IMR-90 (cell line): ENCODE results near the gene ANO2. TPM values are rescaled to one million over a fixed set of nuclear protein-coding genes. Genes with fewer than 3 reads are reported as not detected.

ENCODE experiments used
- ATAC-seq: fragments of 200-7000 bp; cut with Tn5 transposase; 2 replicates; pipeline ENCODE4 v1.9.1; 2020; ENCODE audit warnings: low read depth, mild to moderate bottlenecking, moderate library complexity
- BruUV-seq: library from RNA; stranded (reverse); fragments of 400-500 nt; replicated peaks from 2 replicates; lab custom pipeline; 2021; lab: Mats Ljungman, UMichigan
- CTCF ChIA-PET: fragments of 300-600 bp; formaldehyde crosslinking; extraction: SDS; loops from one replicate; lab custom pipeline; 2021; ENCODE audit warnings: antibody characterized with exemption; lab: Yijun Ruan, JAX
- POLR2A ChIA-PET: fragments of 300-600 bp; sonication (Branson Sonifier 250); formaldehyde crosslinking; loops from one replicate; lab custom pipeline; 2022; ENCODE audit warnings: antibody characterized with exemption; ENCODE audit not compliant: unreplicated experiment; lab: Charles Lee
- DNase-seq: peaks from one replicate; pipeline ENCODE4 v3.0.0; 2013
- H2AFZ ChIP-seq: replicated peaks from 2 replicates; pipeline ENCODE3; 2013; ENCODE audit warnings: low read length, mild to moderate bottlenecking; ENCODE audit not compliant: poor library complexity
- H2AK5ac ChIP-seq: 2 replicates; pipeline ENCODE4 v1.6.1; 2013; ENCODE audit warnings: low read depth, low read length, inconsistent platforms
- H2AK9ac ChIP-seq: replicated peaks from 2 replicates; pipeline ENCODE3; 2013; ENCODE audit warnings: mild to moderate bottlenecking, low read depth, low read length, moderate library complexity; ENCODE audit not compliant: poor library complexity
- H2BK120ac ChIP-seq: 2 replicates; pipeline ENCODE4 v1.6.1; 2013; ENCODE audit warnings: low read depth, low read length, inconsistent platforms
- H2BK15ac ChIP-seq: 3 replicates; pipeline ENCODE4 v1.6.1; 2013; ENCODE audit warnings: low read depth, low read length, inconsistent platforms
- H2BK20ac ChIP-seq: 2 replicates; pipeline ENCODE4 v1.6.1; 2013; ENCODE audit warnings: low read depth, mild to moderate bottlenecking, inconsistent platforms, low read length, moderate library complexity
- H2BK5ac ChIP-seq: 2 replicates; pipeline ENCODE4 v1.6.1; 2013; ENCODE audit warnings: mild to moderate bottlenecking, low read depth, low read length, inconsistent platforms; ENCODE audit not compliant: poor library complexity, severe bottlenecking
- H3K14ac ChIP-seq: replicated peaks from 2 replicates; pipeline ENCODE4 v1.6.1; 2013; ENCODE audit warnings: low read depth, low read length, inconsistent platforms
- H3K18ac ChIP-seq: 2 replicates; pipeline ENCODE4 v1.6.1; 2013; ENCODE audit warnings: low read depth, low read length, control low read depth
- H3K23ac ChIP-seq: 2 replicates; pipeline ENCODE4 v1.6.1; 2013; ENCODE audit warnings: low read depth, low read length, inconsistent platforms
- H3K27ac ChIP-seq: 2 replicates; pipeline ENCODE4 v1.5.1; 2013; ENCODE audit warnings: mild to moderate bottlenecking, control low read depth, low read length; ENCODE audit not compliant: insufficient read depth
- H3K27me3 ChIP-seq: 2 replicates; pipeline ENCODE4 v1.6.1; 2013; ENCODE audit warnings: low read length; ENCODE audit not compliant: control insufficient read depth, insufficient read depth
- H3K36me3 ChIP-seq: 2 replicates; pipeline ENCODE4 v1.6.1; 2013; ENCODE audit warnings: low read length, mixed read lengths; ENCODE audit not compliant: control insufficient read depth, insufficient read depth
- H3K4ac ChIP-seq: 2 replicates; pipeline ENCODE4 v1.6.1; 2013; ENCODE audit warnings: low read depth, low read length, inconsistent platforms
- H3K4me1 ChIP-seq: 2 replicates; pipeline ENCODE4 v1.6.1; 2013; ENCODE audit warnings: low read length, mixed read lengths; ENCODE audit not compliant: control insufficient read depth, insufficient read depth
- H3K4me2 ChIP-seq: 2 replicates; pipeline ENCODE4 v1.6.1; 2013; ENCODE audit warnings: low read depth, mild to moderate bottlenecking, control low read depth, low read length, moderate library complexity
- H3K4me3 ChIP-seq: 2 replicates; pipeline ENCODE4 v1.5.1; 2013; ENCODE audit warnings: low read depth, mild to moderate bottlenecking, control low read depth, low read length, moderate library complexity; ENCODE audit not compliant: insufficient read depth
- H3K56ac ChIP-seq: 2 replicates; pipeline ENCODE4 v1.6.1; 2013; ENCODE audit warnings: low read length, inconsistent platforms; ENCODE audit not compliant: insufficient read depth; ENCODE audit errors: extremely low read depth
- H3K79me1 ChIP-seq, 2 experiments: 2 replicates each; pipeline ENCODE4 v1.6.1; 2013; ENCODE audit warnings: low read length in 2 of 2, inconsistent platforms in 1 of 2, low read depth in 1 of 2
- H3K9ac ChIP-seq: 2 replicates; pipeline ENCODE4 v1.6.1; 2013; ENCODE audit warnings: low read depth, low read length, control low read depth
- H3K9me1 ChIP-seq: 2 replicates; pipeline ENCODE4 v1.6.1; 2013; ENCODE audit warnings: low read length, inconsistent platforms; ENCODE audit not compliant: insufficient read depth
- H3K9me3 ChIP-seq: 2 replicates; pipeline ENCODE4 v1.6.1; 2013; ENCODE audit warnings: low read length; ENCODE audit not compliant: control insufficient read depth, insufficient read depth
- H4K20me1 ChIP-seq: 2 replicates; pipeline ENCODE4 v1.6.1; 2013; ENCODE audit warnings: low read length, inconsistent platforms; ENCODE audit not compliant: insufficient read depth
- H4K5ac ChIP-seq: 2 replicates; pipeline ENCODE4 v1.6.1; 2013; ENCODE audit warnings: mild to moderate bottlenecking, low read depth, low read length, control low read depth
- H4K8ac ChIP-seq, 2 experiments: 2 replicates each; pipeline ENCODE4 v1.6.1; 2013; ENCODE audit warnings: low read depth in 2 of 2, low read length in 2 of 2, control low read depth in 1 of 2, inconsistent platforms in 1 of 2
- H4K91ac ChIP-seq: 2 replicates; pipeline ENCODE4 v1.6.1; 2013; ENCODE audit warnings: low read depth, low read length, inconsistent platforms; ENCODE audit not compliant: insufficient read depth
- BHLHE40 ChIP-seq: fragments of 150-350 bp; IDR thresholded peaks from 2 replicates; pipeline ENCODE4 v1.6.1; 2016; ENCODE audit warnings: mild to moderate bottlenecking, low read depth, low read length
- CEBPB ChIP-seq: IDR thresholded peaks from 2 replicates; pipeline ENCODE4 v1.6.1; 2012; ENCODE audit warnings: low read depth, low read length, improper control_type of control experiment
- CHD1 ChIP-seq: IDR thresholded peaks from 2 replicates; pipeline ENCODE4 v1.6.1; 2012; ENCODE audit warnings: low read depth, low read length, improper control_type of control experiment
- CTCF ChIP-seq: conservative IDR thresholded peaks from 2 replicates; pipeline ENCODE4 v1.5.1; 2012; ENCODE audit warnings: mild to moderate bottlenecking, low read depth, low read length, improper control_type of control experiment
- ELK1 ChIP-seq: fragments of 150-350 bp; IDR thresholded peaks from 2 replicates; pipeline ENCODE4 v1.6.1; 2016; ENCODE audit warnings: low read depth, mild to moderate bottlenecking, low read length, moderate library complexity, borderline replicate concordance
- FOS ChIP-seq: fragments of 150-350 bp; IDR thresholded peaks from 2 replicates; pipeline ENCODE4 v1.6.1; 2016; ENCODE audit warnings: low read depth, low read length
- MAFK ChIP-seq: IDR thresholded peaks from 2 replicates; pipeline ENCODE4 v1.6.1; 2012; ENCODE audit warnings: low read depth, low read length, improper control_type of control experiment
- MAZ ChIP-seq: IDR thresholded peaks from 2 replicates; pipeline ENCODE4 v1.6.1; 2012; ENCODE audit warnings: low read depth, mild to moderate bottlenecking, low read length, improper control_type of control experiment, moderate library complexity, borderline replicate concordance
- MXI1 ChIP-seq: IDR thresholded peaks from 2 replicates; pipeline ENCODE4 v1.6.1; 2012; ENCODE audit warnings: low read depth, mild to moderate bottlenecking, low read length, moderate library complexity, borderline replicate concordance
- NFE2L2 ChIP-seq: fragments of 150-350 bp; IDR thresholded peaks from 2 replicates; pipeline ENCODE4 v1.6.1; 2016; ENCODE audit warnings: low read depth, mild to moderate bottlenecking, low read length
- POLR2A ChIP-seq: IDR thresholded peaks from 2 replicates; pipeline ENCODE4 v1.6.1; 2012; ENCODE audit warnings: mild to moderate bottlenecking, low read depth, low read length
- RAD21 ChIP-seq: IDR thresholded peaks from 2 replicates; pipeline ENCODE4 v1.6.1; 2012; ENCODE audit warnings: low read length, improper control_type of control experiment
- RCOR1 ChIP-seq: IDR thresholded peaks from 2 replicates; pipeline ENCODE4 v1.6.1; 2012; ENCODE audit warnings: mild to moderate bottlenecking, low read length, improper control_type of control experiment; ENCODE audit not compliant: insufficient replicate concordance
- RFX5 ChIP-seq: IDR thresholded peaks from 2 replicates; pipeline ENCODE4 v1.8.0; 2012; ENCODE audit warnings: low read depth, mild to moderate bottlenecking, low read length, moderate library complexity
- SMC3 ChIP-seq: fragments of 150-350 bp; IDR thresholded peaks from 2 replicates; pipeline ENCODE4 v1.6.1; 2016; ENCODE audit warnings: low read depth, mild to moderate bottlenecking, antibody characterized with exemption, low read length, moderate library complexity
- USF2 ChIP-seq: fragments of 150-350 bp; IDR thresholded peaks from 2 replicates; pipeline ENCODE4 v1.6.1; 2017; ENCODE audit warnings: mild to moderate bottlenecking, antibody characterized with exemption, low read length, low read depth
- WGBS, 2 experiments: methylation state at CpG; one replicate each; pipeline versions ENCODE4 v1.1.5 to v1.1.7; 2013; ENCODE audit warnings: missing lambda C conversion rate in 2 of 2; ENCODE audit not compliant: insufficient read length in 1 of 2; ENCODE audit errors: extremely low coverage in 2 of 2; 5-methylcytosine and 5-hydroxymethylcytosine counted together
- dilution Hi-C: fragments of 300-500 bp; cut with HindIII; formaldehyde crosslinking; loops from one replicate; pipeline ENCODE4 v1.14.3; 2018; ENCODE audit warnings: low sequenced_read_pairs; ENCODE audit not compliant: unreplicated experiment
- in situ Hi-C: fragments of 300-500 bp; cut with MboI; formaldehyde crosslinking; loops from 3 replicates; pipeline ENCODE4 v1.14.3; 2019; ENCODE audit warnings: low sequenced_read_pairs, inconsistent platforms, mixed read lengths
- intact Hi-C: fragments of 100-400 bp; cut with micrococcal nuclease; formaldehyde crosslinking; loops from 2 replicates; pipeline ENCODE4 v1.10.0; 2022
- polyA plus RNA-seq, 3 experiments: library from polyadenylated mRNA; depleted of rRNA; stranded (reverse); fragments of >200 nt; gene quantifications; 2 replicates each; pipeline ENCODE4 v1.2.3, GENCODE V29; 2012; ENCODE audit warnings: low replicate concordance in 1 of 3
- total RNA-seq: library from RNA; depleted of rRNA; stranded (reverse); fragments of >200 nt; gene quantifications from 2 replicates; pipeline ENCODE4 v1.2.3, GENCODE V29; 2012

The ANO2 gene
- total and polyA plus RNA-seq, 2 of the 4 experiments (the other 2 are of a cell fraction) = 0.22 TPM; not detected in 1

- H3K4ac ChIP-seq = no peak overlapping the region
- H3K9ac ChIP-seq = no peak overlapping the region
- H2BK20ac ChIP-seq = no peak overlapping the region
- H3K14ac ChIP-seq = no peak overlapping the region
- no peaks in the 10 kb centered on the region for H3K79me1 ChIP-seq
- no peak for TF ChIP-seq USF2
- TF ChIP-seq RAD21 = no peak
- no peak for TF ChIP-seq RFX5
- TF ChIP-seq CHD1 = no peak
- TF ChIP-seq POLR2A = no peak
- TF ChIP-seq BHLHE40 = no peak
- TF ChIP-seq CEBPB = no peak
- no peak for TF ChIP-seq FOS
- TF ChIP-seq NFE2L2 = no peak
- TF ChIP-seq CTCF = no peak
- no peak for TF ChIP-seq RCOR1
- no peak for TF ChIP-seq MXI1
- TF ChIP-seq ELK1 = no peak
- TF ChIP-seq SMC3 = no peak
- no peak for TF ChIP-seq MAFK
- no peak for TF ChIP-seq MAZ
- H3K18ac ChIP-seq = no peak overlapping the region
- H2AK9ac ChIP-seq = no peak overlapping the region
- DNase-seq (no peak), ATAC-seq (no peak)
- no peak overlapping the region for H2BK120ac ChIP-seq
- intact Hi-C loops = no loop called here
- H4K20me1 ChIP-seq = no peaks in the 10 kb centered on the region
- H3K56ac ChIP-seq = no peak overlapping the region
- H3K27ac ChIP-seq = no peak overlapping the region
- H4K8ac ChIP-seq = no peak overlapping the region
- ChIA-PET CTCF (interaction anchor here (1.0 kb wide), 1 partner anchor 11 kb away, joined by 3 read pairs; no protein-coding TSS in a partner anchor), POLR2A (no interaction called here)
- in situ Hi-C loops = no loop called here
- dilution Hi-C loops = no loop called here
- no peak overlapping the region for H2BK5ac ChIP-seq
- H2BK15ac ChIP-seq = no peak overlapping the region
- H3K9me1 ChIP-seq = no peaks in the 10 kb centered on the region
- no peak overlapping the region for H3K4me3 ChIP-seq
- WGBS, 2 experiments = no CpG with 5 or more reads among the region's 6 CpGs
- no peaks in the 10 kb centered on the region for H3K4me1 ChIP-seq
- H3K23ac ChIP-seq = no peak overlapping the region
- no peak overlapping the region for H4K91ac ChIP-seq
- no peaks in the 10 kb centered on the region for H3K9me3 ChIP-seq
- no peaks in the 10 kb centered on the region for H3K36me3 ChIP-seq
- H2AK5ac ChIP-seq = no peak overlapping the region
- H4K5ac ChIP-seq = no peak overlapping the region
- no peak overlapping the region for H3K4me2 ChIP-seq
- peaks cover 49% of the 10 kb centered on the region for H3K27me3 ChIP-seq
- BruUV-seq = no TSS peak
- no peak overlapping the region for H2AFZ ChIP-seq
These were observed 32.5 kb upstream of the ANO2 start for GRCh38 chr12:5977556-5977955.
